Subcutaneous abdominal adipose tissue (tissue), 5 donors: ENCODE results near the gene ERGIC3.

Source experiments
- H3K27ac ChIP-seq: one replicate; pipeline ENCODE4 v1.7.0; 2013; ENCODE audit warnings: low read depth, mild to moderate bottlenecking, inconsistent platforms, low read length, moderate library complexity
- H3K27me3 ChIP-seq, 5 donors: one replicate each; pipeline ENCODE4 v1.7.0; 2013; ENCODE audit warnings: low read length in 5 of 5, inconsistent platforms in 1 of 5; ENCODE audit not compliant: control insufficient read depth in 5 of 5, insufficient read depth in 4 of 5
- H3K36me3 ChIP-seq, 5 donors: one replicate each; pipeline ENCODE4 v1.7.0; 2013; ENCODE audit warnings: low read length in 5 of 5; ENCODE audit not compliant: control insufficient read depth in 5 of 5, insufficient read depth in 5 of 5
- H3K4me1 ChIP-seq, 5 donors: one replicate each; pipeline ENCODE4 v1.7.0; 2013; ENCODE audit warnings: low read length in 5 of 5, mild to moderate bottlenecking in 3 of 5, moderate library complexity in 1 of 5; ENCODE audit not compliant: control insufficient read depth in 5 of 5, insufficient read depth in 5 of 5
- H3K4me3 ChIP-seq, 5 donors: one replicate each; pipeline ENCODE4 v1.7.0; 2013; ENCODE audit warnings: low read length in 5 of 5, low read depth in 1 of 5
- H3K9ac ChIP-seq, 5 donors: one replicate each; pipeline ENCODE4 v1.7.0; 2013; ENCODE audit warnings: low read length in 5 of 5, mild to moderate bottlenecking in 4 of 5, moderate library complexity in 3 of 5
- H3K9me3 ChIP-seq, 5 donors: one replicate each; pipeline ENCODE4 v1.7.0; 2013; ENCODE audit warnings: low read length in 5 of 5; ENCODE audit not compliant: control insufficient read depth in 5 of 5
- donor health status: healthy.
- donor health status: healthy.
- donor health status: healthy.
- donor health status: healthy.
- donor health status: healthy.

The ERGIC3 gene

GRCh38 chr20:35587436-35587835 lies 45.6 kb downstream of the ERGIC3 start:
- Histone ChIP-seq H3K27ac (no peak overlapping the region), H3K4me1 (no peaks in the 10 kb centered on the region), H3K27me3 (no peaks in the 10 kb centered on the region)

GRCh38 chr20:35588397-35588796 lies 46.5 kb downstream of the ERGIC3 start:
- Histone ChIP-seq H3K27ac (no peak overlapping the region), H3K36me3 (no peaks in the 10 kb centered on the region), H3K9me3 (no peaks in the 10 kb centered on the region), H3K9ac (no peak overlapping the region), H3K27me3 (no peaks in the 10 kb centered on the region), H3K4me1 (no peaks in the 10 kb centered on the region), H3K4me3 (no peak overlapping the region)

More at GRCh38 chr20:35587436-35587835, 45.6 kb downstream of the ERGIC3 start:
- no peak overlapping the region for H3K4me3 ChIP-seq
- no peak overlapping the region for H3K9ac ChIP-seq
- no peaks in the 10 kb centered on the region for H3K36me3 ChIP-seq
- H3K9me3 ChIP-seq = peaks cover 0 to 2% (median 0%) of the 10 kb centered on the region in 5 donors

DNA sequence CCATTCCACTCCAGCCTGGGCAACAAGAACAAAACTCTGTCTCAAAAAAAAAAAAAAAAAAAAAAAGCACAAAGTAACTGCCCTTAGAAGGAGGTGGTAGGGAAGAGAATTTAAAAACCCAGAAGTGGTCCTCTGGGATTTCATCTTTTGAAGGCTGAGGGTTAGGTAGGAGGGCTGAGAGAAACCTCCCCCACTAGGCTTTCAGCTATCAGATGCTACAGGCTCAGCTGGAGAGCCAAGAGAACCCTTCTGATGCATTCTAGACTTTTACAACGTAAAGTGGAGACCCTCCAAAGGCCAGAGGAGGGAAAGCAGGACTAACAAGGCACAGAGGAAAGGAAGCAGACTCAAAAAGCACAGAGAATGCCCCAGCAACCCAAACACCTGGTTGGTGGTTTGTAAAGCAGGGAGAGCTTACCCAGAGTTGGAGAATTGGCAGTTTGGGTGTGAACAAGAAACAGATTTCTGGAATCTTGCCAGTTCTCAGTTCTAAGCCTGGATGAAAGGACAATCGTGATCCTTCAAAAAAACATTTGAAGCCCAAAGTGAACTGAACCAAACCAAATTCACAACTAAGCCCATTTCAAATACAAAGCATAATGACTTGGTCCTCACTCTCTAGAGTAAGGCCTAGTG lies 50.6 kb downstream of the ERGIC3 start:
- H3K9ac ChIP-seq = no peak overlapping the region
- H3K4me3 ChIP-seq = no peak overlapping the region
- H3K4me1 ChIP-seq = no peaks in the 10 kb centered on the region
- no peak overlapping the region for H3K27ac ChIP-seq
- no peaks in the 10 kb centered on the region for H3K9me3 ChIP-seq
- no peaks in the 10 kb centered on the region for H3K36me3 ChIP-seq
- H3K27me3 ChIP-seq = peaks cover 0 to 1% (median 0%) of the 10 kb centered on the region in 5 donors

- H3K4me3 ChIP-seq = no peak overlapping the region
- H3K4me1 ChIP-seq = peaks cover 0 to under 1% (median 0%) of the 10 kb centered on the region in 5 donors
- peaks cover 3 to 24% (median 12%) of the 10 kb centered on the region in 5 donors for H3K27me3 ChIP-seq
- no peak overlapping the region for H3K27ac ChIP-seq
- no peak overlapping the region for H3K9ac ChIP-seq
- H3K36me3 ChIP-seq = no peaks in the 10 kb centered on the region
- no peaks in the 10 kb centered on the region for H3K9me3 ChIP-seq
Measured at GRCh38 chr20:35595456-35595855, 53.6 kb downstream of the ERGIC3 start.

- Histone ChIP-seq H3K4me3 (no peak overlapping the region), H3K9ac (no peak overlapping the region), H3K4me1 (peaks cover 0 to 5% (median 4%) of the 10 kb centered on the region in 5 donors), H3K27ac (no peak overlapping the region), H3K27me3 (peaks cover 3 to 29% (median 14%) of the 10 kb centered on the region in 5 donors), H3K9me3 (no peaks in the 10 kb centered on the region), H3K36me3 (no peaks in the 10 kb centered on the region)
Measured at GRCh38 chr20:35595901-35596300, 54.0 kb downstream of the ERGIC3 start.

- Histone ChIP-seq H3K4me1 (peaks cover 0 to 18% (median 17%) of the 10 kb centered on the region in 5 donors), H3K4me3 (no peak overlapping the region), H3K27ac (no peak overlapping the region), H3K36me3 (no peaks in the 10 kb centered on the region), H3K27me3 (peaks cover 3 to 31% (median 14%) of the 10 kb centered on the region in 5 donors), H3K9ac (no peak overlapping the region), H3K9me3 (no peaks in the 10 kb centered on the region)
Measured at GRCh38 chr20:35597186-35597585, 55.3 kb downstream of the ERGIC3 start.

DNA sequence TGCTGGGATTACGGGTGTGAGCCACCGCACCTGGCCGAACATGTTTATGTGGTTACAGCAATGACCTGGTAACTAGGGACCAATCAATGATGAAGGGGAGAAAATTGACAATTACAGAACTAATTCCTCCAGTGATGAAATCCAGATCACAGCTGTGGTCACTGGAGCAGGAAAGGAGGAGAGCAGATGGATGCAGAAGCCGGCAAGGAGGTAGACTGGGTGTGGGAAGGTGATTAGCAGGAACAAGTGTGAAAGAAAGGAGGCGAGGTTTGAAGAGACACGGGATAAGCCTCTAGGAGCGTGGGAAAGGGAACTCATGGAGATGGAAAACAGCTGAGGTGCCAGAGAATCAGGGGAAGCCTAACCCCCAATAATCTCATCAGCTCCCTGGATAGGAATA lies 56.6 kb downstream of the ERGIC3 start:
- H3K9me3 ChIP-seq = no peaks in the 10 kb centered on the region
- H3K27ac ChIP-seq = no peak overlapping the region
- H3K27me3 ChIP-seq = peaks cover 3 to 31% (median 14%) of the 10 kb centered on the region in 5 donors
- H3K4me1 ChIP-seq = peaks cover 0 to 18% (median 18%) of the 10 kb centered on the region in 5 donors
- H3K4me3 ChIP-seq = no peak overlapping the region
- no peaks in the 10 kb centered on the region for H3K36me3 ChIP-seq
- H3K9ac ChIP-seq = no peak overlapping the region

- H3K4me1 ChIP-seq = peaks cover 0 to 18% (median 18%) of the 10 kb centered on the region in 5 donors
- H3K27me3 ChIP-seq = peaks cover 3 to 31% (median 14%) of the 10 kb centered on the region in 5 donors
- H3K4me3 ChIP-seq = no peak overlapping the region
- no peaks in the 10 kb centered on the region for H3K36me3 ChIP-seq
- no peak overlapping the region for H3K27ac ChIP-seq
- H3K9ac ChIP-seq = no peak overlapping the region
- no peaks in the 10 kb centered on the region for H3K9me3 ChIP-seq
Measured at GRCh38 chr20:35598899-35599775, 57.3 kb downstream of the ERGIC3 start.

- Histone ChIP-seq H3K4me1 (peaks cover 0 to 18% (median 18%) of the 10 kb centered on the region in 5 donors), H3K27ac (no peak overlapping the region), H3K9me3 (no peaks in the 10 kb centered on the region), H3K4me3 (no peak overlapping the region), H3K36me3 (no peaks in the 10 kb centered on the region), H3K9ac (no peak overlapping the region), H3K27me3 (peaks cover 3 to 31% (median 14%) of the 10 kb centered on the region in 5 donors)
Measured at GRCh38 chr20:35599776-35600120, 57.9 kb downstream of the ERGIC3 start.
